ENCODE results near the gene MBP.

DNA sequence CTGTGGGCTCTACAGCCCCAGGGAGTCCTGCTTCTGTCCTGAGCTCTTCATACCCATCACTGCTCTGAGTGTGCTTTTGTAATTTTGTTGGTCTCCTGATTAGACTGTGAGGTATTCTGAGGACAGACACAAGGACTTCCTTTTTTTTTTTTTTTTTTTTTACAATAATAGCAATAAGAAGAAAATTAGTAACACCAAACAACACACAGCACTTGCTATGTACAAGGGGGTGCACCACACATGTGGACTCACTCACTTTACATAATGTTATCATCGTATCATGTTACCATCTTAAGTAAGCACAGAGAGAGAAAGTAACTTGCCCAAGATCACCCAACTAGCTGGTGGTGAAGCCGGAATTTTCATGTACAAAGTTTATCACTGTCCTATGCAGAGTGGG lies 34.6 kb downstream of the MBP start:
- TF ChIP-seq POLR2A (IDR thresholded peaks at IDR 0.05; ENCODE audit: low read depth, low read length) (no peak), POLR2AphosphoS5 (IDR thresholded peaks at IDR 0.05; ENCODE audit: low read depth, low read length) (no peak), TAF1 (IDR thresholded peaks at IDR 0.05; ENCODE audit: borderline replicate concordance, low read depth, low read length) (no peak)

Measured in GM12892 (cell line).